Stomach smooth muscle (tissue), 2 donors: ENCODE results near the gene CD79B.
A peak's percentile ranks its signal among the peaks of the same experiment; 100 is the strongest.

ENCODE experiments used
- H3K27ac ChIP-seq: one replicate; pipeline ENCODE4 v1.7.0; 2013; ENCODE audit warnings: mild to moderate bottlenecking, low read length, inconsistent platforms
- H3K27me3 ChIP-seq, 2 donors: one replicate each; pipeline ENCODE4 v1.7.0; 2013; ENCODE audit warnings: low read length in 2 of 2; ENCODE audit not compliant: insufficient read depth in 2 of 2, control insufficient read depth in 1 of 2
- H3K36me3 ChIP-seq, 2 donors: one replicate each; pipeline ENCODE4 v1.7.0; 2013; ENCODE audit warnings: low read length in 2 of 2; ENCODE audit not compliant: control insufficient read depth in 2 of 2, insufficient read depth in 2 of 2
- H3K4me1 ChIP-seq: one replicate; pipeline ENCODE4 v1.7.0; 2013; ENCODE audit warnings: low read length; ENCODE audit not compliant: control insufficient read depth, insufficient read depth
- H3K4me3 ChIP-seq, 2 donors: one replicate each; pipeline ENCODE4 v1.7.0; 2013; ENCODE audit warnings: low read length in 2 of 2
- H3K9ac ChIP-seq, 2 donors: one replicate each; pipeline ENCODE4 v1.7.0; 2013; ENCODE audit warnings: low read length in 2 of 2, mild to moderate bottlenecking in 1 of 2
- H3K9me3 ChIP-seq, 2 donors: one replicate each; pipeline ENCODE4 v1.7.0; 2013; ENCODE audit warnings: low read length in 2 of 2; ENCODE audit not compliant: control insufficient read depth in 2 of 2
- donor health status: healthy.
- donor health status: Pancreatic carcinoma.

The CD79B gene

DNA sequence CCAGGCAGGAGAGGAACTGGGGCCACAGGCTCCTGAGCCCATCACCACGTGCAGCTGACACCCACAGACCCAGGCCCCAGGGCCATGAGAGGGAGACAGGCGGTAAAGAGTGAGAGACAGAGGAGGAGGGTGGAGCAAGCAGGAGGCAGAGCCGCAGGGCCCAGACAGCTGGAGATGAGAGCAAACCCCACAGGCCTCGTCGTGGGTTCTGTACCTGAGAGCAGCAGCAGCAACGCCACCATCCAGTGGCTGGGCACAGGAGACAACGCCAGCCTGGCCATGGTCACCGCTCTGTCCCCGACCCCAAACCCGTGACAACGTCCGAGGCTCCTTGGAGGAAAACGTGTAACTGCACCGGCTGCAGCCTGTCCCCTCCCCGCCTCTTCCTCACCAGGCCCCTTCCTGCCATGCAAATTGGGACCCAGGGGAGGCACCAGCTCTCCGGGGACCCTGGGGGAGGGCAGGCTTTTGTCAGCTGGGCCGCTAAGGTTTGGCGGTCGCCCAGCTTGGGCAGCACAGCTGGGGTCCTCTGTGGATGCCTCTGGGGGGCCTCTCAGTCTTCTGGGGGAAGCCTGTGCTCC lies at the start of gene CD79B:
TSS of gene CD79B (minus strand) at position 351 of the 581 bp plus-strand sequence. CDS start at position 281, 70 bp downstream.
- Histone ChIP-seq H3K9me3 (no peaks in the 10 kb centered on the region), H3K27me3 (no peaks in the 10 kb centered on the region), H3K4me3 (peak within 1 kb of the TSS in 1 of 2 donors; percentile 3), H3K27ac (no peak within 1 kb of the TSS), H3K4me1 (peaks cover 3% of the 10 kb centered on the region), H3K36me3 (no peaks in the 10 kb centered on the region), H3K9ac (no peak within 1 kb of the TSS)

GRCh38 chr17:63978272-63979200 lies 46.4 kb upstream of the CD79B start:
- H3K4me3 ChIP-seq = no peak overlapping the region
- H3K9me3 ChIP-seq = no peaks in the 10 kb centered on the region
- H3K27ac ChIP-seq = no peak overlapping the region
- no peaks in the 10 kb centered on the region for H3K36me3 ChIP-seq
- H3K27me3 ChIP-seq = peaks cover 2% of the 10 kb centered on the region in 2 donors
- H3K4me1 ChIP-seq = peaks cover 4% of the 10 kb centered on the region
- H3K9ac ChIP-seq = no peak overlapping the region

DNA sequence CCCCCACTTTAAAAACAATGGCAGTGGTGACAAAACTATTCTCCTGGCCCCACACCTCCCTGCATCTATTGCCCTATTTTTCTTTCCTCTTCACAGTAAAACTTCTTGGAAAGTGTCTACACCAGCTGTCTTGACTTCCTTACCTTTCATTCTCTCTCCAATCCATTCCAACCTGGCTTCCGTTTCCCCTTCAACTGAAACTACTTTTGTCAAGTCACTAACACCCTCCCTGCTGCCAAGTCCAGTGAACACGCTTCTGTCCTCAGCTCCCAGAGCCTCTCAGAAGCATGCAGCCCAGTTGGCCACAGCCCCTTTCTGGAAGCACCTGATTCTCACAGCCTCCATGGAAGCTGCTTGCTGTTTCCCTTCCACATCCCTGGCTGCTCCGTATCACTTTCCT lies 44.6 kb upstream of the CD79B start:
- Histone ChIP-seq H3K27ac (no peak overlapping the region), H3K4me1 (peaks cover 3% of the 10 kb centered on the region), H3K36me3 (no peaks in the 10 kb centered on the region), H3K9me3 (no peaks in the 10 kb centered on the region), H3K9ac (no peak overlapping the region), H3K27me3 (peaks cover 2% of the 10 kb centered on the region in 2 donors), H3K4me3 (no peak overlapping the region)

DNA sequence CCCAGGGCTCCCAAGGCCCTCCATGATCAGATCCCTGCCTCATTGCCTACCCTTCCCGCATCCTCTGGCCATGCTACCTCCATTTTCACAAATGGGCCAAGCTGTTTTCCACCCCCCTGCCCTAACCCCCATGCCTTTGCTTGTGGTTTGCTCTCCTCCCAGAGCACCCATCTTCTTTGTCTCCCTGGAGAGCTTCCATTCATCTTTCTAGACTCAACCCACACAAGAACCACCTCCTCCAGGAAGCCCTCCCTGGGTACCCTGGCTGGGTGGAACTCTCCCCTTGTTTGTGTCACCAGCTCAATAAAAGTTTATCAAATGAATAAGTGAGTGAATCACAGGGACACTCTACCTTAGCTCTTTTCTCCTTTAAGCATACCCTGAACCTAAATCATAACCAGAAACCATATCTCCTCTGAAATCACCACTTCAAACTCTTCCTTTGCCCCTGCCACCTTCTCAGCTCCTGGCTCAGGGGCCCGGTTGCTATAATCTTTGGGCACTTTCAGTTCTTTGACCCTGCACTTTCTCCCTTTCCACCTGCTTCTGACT lies 43.5 kb upstream of the CD79B start:
- Histone ChIP-seq H3K36me3 (no peaks in the 10 kb centered on the region), H3K4me3 (no peak overlapping the region), H3K9ac (no peak overlapping the region), H3K27me3 (peaks cover 2% of the 10 kb centered on the region in 2 donors), H3K9me3 (no peaks in the 10 kb centered on the region), H3K4me1 (peaks cover 3% of the 10 kb centered on the region), H3K27ac (no peak overlapping the region)

DNA sequence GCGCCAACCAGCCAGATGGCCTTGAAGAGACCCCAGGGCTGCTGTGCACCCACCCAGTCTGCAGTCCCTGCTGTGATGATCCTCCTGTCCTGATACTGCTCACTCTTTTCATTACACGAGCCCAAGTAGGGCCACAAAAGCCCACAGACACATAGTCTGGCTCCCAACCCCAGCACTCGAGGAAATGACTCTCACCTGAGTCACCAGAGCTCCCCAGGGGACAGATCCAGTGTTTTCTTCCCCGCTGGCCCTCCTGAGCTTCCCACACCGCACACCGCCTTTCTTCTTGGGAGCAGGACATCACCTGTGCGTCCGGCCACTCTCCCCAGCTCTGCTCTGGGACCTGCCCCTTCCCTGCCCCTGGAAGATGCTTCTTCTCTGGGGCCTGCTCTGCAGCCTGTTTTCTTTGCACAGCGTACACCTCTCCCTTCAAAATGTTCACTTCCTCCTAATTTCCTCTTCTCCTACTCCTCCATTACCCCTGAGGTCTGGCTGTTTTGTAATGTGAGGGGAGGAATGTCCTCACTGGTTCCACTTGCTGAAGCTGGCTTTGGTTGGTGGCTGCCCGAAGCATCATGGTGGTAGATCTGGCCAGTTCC lies 42.6 kb upstream of the CD79B start:
- Histone ChIP-seq H3K4me3 (no peak overlapping the region), H3K9me3 (no peaks in the 10 kb centered on the region), H3K36me3 (no peaks in the 10 kb centered on the region), H3K27me3 (peaks cover 2% of the 10 kb centered on the region in 2 donors), H3K27ac (no peak overlapping the region), H3K4me1 (peaks cover 3% of the 10 kb centered on the region), H3K9ac (no peak overlapping the region)

GRCh38 chr17:63973930-63974593 lies 41.9 kb upstream of the CD79B start:
- H3K27me3 ChIP-seq = peaks cover 2% of the 10 kb centered on the region in 2 donors
- H3K36me3 ChIP-seq = no peaks in the 10 kb centered on the region
- no peak overlapping the region for H3K4me3 ChIP-seq
- no peak overlapping the region for H3K27ac ChIP-seq
- no peak overlapping the region for H3K9ac ChIP-seq
- no peaks in the 10 kb centered on the region for H3K9me3 ChIP-seq
- H3K4me1 ChIP-seq = peaks cover 3% of the 10 kb centered on the region

DNA sequence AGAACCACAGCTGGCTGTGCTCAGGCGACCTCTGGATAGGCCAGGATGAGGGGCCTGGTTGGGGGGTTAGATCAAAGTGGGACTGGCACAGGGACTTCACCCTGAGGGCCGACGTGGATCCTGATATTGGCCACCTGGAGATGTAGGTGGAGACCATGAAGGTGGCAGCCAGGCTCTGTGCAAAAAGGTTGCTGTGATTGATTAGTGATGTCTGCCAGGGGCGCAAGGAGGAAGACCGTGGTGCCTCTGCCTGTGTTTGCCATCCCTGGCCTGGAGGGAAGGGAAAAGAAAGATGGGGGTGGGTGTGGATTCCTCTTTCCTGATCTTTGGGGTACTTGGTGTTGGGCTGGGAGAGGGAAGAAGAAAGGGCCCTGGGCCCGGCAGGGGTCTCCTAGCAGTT lies 41.1 kb upstream of the CD79B start:
- Histone ChIP-seq H3K4me3 (no peak overlapping the region), H3K9ac (no peak overlapping the region), H3K36me3 (no peaks in the 10 kb centered on the region), H3K4me1 (no peaks in the 10 kb centered on the region), H3K27ac (no peak overlapping the region), H3K9me3 (no peaks in the 10 kb centered on the region), H3K27me3 (peaks cover 2% of the 10 kb centered on the region in 2 donors)

DNA sequence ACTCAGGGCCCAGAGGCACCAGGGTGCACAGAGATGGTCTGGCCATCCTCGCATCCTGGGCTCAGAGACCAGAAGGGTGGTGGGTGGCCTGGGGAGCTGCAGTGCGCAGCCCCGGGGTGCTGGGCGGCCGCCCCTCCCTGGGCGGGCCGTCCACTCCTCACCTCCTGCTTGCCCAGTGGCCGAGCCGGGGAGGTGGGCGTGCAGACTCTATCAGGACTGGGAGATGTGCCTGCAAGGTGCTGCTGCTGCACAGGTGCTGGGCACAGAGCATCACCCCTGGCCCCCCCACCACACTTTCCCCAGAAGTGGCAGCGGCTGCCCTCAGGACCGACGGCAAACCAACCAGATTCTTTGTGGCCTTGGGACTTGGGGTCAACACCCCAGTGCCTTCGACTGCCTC lies 40.7 kb upstream of the CD79B start, which contains the start of gene SCN4A:
TSS of gene SCN4A (minus strand) at position 123 of the 400 bp plus-strand sequence. CDS start at position 46, 77 bp downstream.
- no peaks in the 10 kb centered on the region for H3K36me3 ChIP-seq
- no peaks in the 10 kb centered on the region for H3K4me1 ChIP-seq
- H3K9ac ChIP-seq = no peak within 1 kb of the TSS
- H3K9me3 ChIP-seq = no peaks in the 10 kb centered on the region
- H3K27me3 ChIP-seq = peaks cover 2% of the 10 kb centered on the region in 2 donors
- no peak within 1 kb of the TSS for H3K4me3 ChIP-seq
- H3K27ac ChIP-seq = no peak within 1 kb of the TSS

DNA sequence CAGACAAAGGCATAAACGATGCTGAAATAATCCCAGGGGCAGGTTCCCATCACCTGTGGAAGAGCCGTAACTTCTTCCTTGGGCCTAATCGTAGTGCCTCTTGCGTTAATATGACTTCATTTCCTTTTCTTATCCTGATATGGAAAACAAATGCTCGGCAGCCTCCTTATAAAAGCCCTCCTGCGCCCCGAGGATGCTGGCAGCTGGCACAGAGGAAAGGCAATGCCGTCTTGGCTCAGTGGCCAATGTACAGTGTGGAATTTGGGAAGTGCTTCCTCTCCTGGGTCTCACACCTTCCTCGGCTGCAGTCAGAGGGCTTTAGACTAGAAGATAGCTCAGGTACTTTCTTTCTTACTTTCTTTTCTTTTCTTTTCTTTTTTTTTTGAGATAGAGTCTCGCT lies 37.1 kb upstream of the CD79B start:
- no peaks in the 10 kb centered on the region for H3K9me3 ChIP-seq
- H3K4me1 ChIP-seq = no peaks in the 10 kb centered on the region
- H3K4me3 ChIP-seq = no peak overlapping the region
- no peak overlapping the region for H3K9ac ChIP-seq
- no peaks in the 10 kb centered on the region for H3K36me3 ChIP-seq
- H3K27me3 ChIP-seq = no peaks in the 10 kb centered on the region
- no peak overlapping the region for H3K27ac ChIP-seq

DNA sequence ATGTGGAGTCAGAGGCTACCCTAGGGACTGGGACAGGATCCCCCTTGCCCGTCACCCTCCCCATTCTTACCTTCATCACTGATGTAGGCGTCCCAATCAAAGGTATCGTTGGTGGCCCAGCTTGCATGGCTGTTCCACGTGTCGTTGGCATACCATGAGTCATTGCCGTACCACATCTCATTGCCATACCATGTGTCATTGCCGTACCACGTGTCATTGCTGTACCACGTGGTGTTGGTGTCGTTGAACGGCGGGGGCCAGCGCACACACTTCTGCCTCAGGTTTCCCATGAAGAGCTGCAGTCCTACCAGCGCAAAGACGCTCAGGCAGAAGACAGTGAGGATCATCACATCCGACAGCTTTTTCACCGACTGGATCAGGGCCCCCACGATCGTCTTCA lies 35.8 kb upstream of the CD79B start:
- H3K4me3 ChIP-seq = no peak overlapping the region
- H3K9me3 ChIP-seq = no peaks in the 10 kb centered on the region
- no peak overlapping the region for H3K9ac ChIP-seq
- no peaks in the 10 kb centered on the region for H3K36me3 ChIP-seq
- no peak overlapping the region for H3K27ac ChIP-seq
- H3K27me3 ChIP-seq = no peaks in the 10 kb centered on the region
- peaks cover 2% of the 10 kb centered on the region for H3K4me1 ChIP-seq
